Activated T-cell treated with anti-CD3 and anti-CD28 coated beads, Interleukin-2, amount 50 U/mL, for 1 hour (primary cell): ENCODE data around the gene PRKN.

Experiments used
- DNase-seq: peaks from one replicate; pipeline ENCODE4 v3.0.0-alpha.2; 2020

Gene PRKN

DNA sequence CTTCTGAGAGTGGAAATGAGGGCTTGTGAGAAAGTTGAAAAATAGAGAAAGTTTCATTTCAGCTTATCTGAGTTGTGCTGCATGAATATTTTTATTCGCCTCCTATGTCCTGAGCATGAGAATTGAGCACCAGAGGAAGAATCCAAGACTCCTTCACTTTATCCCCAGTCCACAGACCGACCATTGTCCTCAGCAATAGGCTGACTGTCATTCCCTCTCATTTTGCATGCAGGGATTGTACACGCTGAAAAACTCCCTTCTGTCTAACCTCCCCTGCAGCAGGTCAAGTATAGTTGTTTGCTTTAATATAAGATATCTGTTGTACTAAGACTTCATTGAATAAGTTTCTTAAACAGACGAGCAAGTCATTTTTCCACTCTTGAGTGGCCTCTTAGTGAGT, 437.6 kb downstream of the PRKN start:
- DNase-seq, result no peak

DNA sequence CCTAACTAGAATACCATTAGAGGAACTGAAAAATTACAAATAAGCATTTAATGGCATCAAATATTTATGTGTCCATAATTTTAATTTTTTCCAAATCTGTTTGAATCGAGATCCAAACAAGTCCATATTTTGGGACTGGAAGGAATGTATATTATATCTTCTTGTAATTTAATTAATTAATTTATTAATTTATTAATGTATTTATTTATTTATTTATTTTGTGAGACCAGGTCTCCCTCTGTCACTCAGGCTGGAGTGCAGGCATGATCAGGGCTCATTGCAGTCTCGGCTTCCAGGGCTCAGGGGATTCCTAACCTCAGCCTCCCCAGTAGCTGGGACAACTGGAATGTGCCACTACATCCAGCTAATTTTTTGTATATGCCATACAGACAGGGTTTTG, 453.6 kb downstream of the PRKN start:
- DNase-seq, result no peak

DNA sequence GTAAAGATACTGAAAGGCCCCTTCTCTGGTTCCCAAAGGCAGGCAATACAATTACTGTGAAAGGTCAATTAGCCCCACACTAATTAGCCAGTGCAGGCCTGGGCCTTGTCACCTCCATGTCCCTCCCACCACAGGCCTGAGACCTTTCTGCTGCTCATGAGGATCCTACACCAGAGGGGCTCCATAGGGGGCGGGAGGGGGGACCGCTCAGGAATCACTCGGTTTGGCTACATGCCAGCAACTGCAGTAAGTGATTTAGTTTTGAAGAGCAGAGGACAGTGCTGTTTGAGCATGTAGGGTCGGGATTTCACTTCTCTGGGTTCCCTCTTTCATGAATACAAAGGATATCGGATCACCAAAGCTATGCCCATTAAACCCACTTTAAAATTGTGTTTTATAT, 455.6 kb downstream of the PRKN start:
- DNase-seq, result no peak

DNA sequence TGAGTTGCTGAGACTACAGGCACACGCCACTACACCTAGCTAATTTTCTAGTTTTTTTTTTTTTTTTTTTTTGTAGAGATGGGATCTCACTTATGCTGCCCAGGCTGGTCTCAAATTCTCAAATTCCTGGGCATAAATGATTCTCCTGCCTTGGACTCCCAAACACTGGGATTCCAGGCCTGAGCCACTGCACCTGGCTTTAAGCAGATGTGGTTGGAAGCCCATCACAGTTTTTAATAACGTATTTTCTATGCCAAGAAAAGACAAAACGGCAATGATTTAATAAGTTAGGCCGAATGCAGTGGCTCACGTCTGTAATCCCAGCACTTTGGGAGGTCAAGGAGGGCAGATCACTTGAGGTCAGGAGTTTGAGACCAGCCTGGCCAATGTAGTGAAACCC, 456.6 kb downstream of the PRKN start:
- DNase-seq, result no peak

DNA sequence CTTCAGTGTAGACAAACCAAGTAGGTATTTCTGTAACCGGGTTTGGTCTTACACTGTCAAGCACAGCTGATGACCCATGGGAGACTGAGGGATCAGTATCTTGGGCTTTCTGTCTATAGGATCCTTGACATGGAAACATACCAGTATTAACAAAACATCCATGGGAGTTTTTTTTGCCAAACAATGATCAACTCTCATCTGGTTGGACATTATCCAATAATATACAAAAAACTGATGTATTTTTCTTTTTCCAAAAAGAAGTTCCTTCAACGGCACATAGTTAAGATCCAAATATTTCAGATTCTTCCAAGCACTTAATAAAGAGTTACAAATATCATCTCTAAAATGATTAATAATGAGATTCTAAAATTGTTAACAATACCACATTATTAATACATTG, 459.9 kb downstream of the PRKN start:
- no peak for DNase-seq

DNA sequence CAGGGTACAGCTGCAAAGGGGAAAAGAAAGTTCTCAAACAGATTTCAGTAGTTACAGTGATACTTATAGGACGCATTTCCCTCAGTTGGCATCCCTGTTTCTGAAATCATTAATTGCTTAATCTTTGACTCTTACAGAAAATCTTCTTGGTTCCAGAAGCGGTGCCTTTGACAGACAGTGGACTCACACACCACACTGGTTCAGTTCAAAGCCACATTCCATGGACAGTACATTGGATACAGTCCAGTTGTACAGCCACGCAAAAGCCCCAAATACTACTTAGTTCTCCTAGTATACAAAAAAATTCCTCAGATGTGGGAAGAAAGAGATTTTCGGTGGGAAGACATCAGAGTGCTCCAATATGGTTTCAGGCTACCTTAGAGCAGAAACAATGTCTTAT, 460.4 kb downstream of the PRKN start:
- no peak for DNase-seq

DNA sequence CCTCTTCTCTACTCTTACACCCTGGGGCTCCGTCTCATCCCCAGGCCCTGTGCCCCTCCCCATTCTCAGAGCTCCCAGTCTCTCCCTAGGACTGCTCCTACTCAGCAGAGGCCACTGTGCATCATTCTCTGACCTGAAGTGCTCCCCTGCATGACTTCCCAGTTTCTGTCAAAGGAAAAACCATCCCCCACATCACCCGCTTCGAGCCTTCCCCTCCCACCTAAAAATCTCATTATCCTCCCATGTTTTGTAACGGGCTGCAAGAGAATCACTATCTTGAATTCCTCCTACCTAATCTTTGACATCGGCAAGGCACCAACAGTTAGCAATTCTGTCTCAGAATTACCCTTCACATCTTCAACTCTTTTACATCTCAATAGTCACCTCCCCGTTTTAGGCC, 463.0 kb downstream of the PRKN start:
- no peak for DNase-seq

DNA sequence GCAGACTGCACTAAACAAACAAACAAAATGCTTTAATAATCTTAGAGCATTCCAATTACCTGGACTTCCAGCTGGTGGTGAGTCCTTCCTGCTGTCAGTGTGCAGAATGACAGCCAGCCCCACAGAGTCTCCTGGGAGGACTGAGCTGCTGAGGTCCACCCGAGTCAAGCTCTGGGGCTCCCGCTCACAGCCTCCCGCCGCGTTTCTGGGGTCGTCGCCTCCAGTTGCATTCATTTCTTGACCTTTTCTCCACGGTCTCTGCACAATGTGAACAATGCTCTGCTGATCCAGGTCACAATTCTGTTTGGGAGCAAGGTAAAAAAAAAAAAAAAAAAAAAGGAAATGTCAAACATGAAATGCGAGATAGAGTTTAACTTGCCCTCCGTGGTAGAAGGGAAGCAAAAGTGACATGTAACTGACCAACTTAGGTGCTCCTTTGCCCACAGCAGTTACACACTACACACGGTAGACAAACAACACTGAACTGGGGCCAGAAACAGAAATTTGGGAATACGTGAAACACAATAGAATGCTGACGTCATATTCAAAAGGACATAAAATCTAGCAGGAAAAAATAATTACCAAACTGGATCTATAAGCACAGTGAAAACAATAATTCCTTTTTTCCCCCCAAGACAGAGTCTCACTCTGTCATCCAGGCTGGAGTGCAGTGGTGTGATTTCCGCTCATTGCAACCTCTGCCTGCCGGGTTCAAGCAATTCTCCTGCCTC, 464.9 kb downstream of the PRKN start:
- DNase-seq, result no peak

DNA sequence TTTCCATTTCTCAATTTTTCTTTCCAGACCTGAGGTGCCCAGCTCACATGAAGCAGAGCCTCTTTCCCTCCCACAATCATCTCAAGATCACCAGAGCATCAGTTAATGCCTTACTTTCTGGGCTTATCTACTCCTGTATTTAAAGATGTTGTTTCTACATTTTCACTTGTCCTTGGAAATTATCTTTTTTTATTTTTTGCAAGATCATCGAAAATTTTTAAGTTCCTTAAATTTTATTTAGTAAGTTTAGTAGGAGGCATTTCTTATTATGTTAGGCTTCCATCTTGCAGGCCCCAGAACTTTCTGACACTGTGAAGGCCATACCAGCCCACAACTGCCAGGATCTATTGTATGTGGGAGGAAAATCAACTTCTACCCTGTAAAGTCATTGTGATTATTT, 466.0 kb downstream of the PRKN start:
- DNase-seq, result no peak

DNA sequence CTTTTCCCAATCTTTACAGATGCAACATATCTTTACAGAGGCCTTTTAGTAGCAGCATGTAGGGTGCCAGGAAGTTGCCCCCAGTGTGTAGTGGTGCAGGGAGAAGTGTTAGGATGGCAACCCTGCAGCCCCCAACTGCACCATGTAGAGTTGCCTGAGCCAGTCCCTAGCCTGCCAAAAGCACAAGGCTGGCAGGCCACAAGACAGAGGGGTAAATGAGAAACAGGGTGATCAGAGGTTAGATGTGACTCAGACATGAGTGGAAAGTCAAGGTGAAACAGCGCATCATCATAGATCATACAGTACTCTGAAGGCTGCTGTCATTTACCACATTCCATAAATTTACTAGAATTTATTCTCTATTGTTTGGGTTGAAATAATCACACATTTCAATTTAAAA, 467.5 kb downstream of the PRKN start:
- DNase-seq, result no peak

DNA sequence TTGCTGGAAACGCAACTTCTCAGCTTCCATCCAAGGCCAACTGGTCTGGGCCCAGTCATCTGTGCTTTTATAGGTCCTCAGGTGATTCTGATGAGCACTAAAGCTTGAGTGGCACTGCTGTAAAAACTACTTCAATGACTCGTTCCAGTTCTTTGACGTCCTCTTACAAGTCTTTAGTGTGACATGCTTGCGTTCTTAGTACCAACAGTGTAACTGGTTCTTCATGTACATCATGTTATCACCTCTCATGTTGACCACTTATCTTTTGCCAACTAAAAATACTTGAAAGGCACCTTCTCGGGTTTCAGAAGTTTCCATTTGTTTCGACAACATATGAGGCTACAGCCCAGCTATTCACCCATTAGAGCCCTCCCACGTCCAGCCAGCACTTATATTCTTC, 468.9 kb downstream of the PRKN start:
- no peak for DNase-seq

DNA sequence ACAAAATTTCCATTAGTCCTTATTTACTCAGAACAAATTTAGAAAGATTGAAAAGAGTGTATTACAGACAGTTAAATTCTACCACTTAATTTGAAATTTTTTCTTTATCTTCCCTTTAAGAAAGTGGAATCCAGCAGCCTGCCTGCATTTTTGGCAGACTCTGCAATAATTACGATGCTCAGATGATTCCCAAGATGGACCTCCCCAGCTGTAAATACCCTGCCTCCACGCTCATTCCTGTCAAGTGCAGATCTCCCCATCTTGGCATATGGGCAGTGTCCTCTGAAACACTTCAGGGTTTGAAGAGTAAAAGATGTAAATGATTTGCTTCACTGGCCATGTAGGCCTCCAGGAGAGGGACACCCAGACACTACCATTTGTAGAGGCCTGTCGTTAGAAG, 471.2 kb downstream of the PRKN start:
- DNase-seq, result no peak

DNA sequence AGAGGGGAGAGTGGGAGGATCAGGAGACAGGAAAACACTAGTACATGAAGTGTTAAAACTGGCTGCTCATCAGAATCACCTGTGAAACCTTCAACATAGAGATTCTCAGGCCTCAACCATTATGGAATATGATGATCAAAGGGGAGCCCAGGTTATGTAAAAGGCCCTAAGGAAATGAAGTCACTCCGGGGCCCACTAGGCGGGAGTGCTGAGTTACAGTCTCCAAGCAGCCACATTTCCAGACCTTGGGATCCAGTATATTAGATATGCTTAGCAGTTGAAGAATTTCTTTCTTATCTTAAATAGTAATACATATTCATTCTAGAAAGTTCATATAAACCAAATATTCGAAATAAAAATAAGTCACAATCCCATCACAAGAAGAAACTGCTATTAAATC, 476.3 kb downstream of the PRKN start:
- no peak for DNase-seq

DNA sequence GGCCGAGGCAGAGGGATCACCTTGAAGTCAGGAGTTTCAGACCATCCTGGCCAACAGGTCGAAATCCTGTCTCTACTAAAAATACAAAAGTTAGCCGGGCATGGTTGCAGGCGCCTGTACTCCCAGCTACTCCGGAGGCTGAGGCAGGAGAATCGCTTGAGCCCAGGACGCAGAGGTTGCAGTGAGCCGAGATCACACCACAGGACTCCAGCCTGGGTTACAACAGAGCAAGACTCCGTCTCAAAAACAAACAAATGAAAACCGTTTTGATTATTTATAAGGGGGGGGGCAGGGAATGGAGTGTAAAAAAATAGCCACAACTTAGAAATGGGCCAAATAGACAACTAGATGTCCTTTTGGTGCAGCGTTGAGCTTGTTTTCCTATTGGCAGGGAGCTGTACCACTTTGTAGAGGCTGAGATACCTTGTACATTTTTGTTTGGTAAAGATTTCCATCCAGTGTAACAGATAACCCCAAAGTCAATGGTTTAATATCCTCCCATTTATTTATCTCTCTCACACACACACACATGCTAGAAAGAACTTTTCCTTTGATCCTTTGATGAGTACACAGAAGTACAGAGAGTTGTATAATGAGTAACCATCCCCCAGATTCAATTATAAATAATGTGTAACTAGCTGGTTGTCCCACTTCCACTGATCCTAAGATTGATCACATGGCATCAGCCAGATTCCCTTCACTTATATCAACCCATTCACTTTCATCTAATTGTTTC, 477.5 kb downstream of the PRKN start:
- no peak for DNase-seq

DNA sequence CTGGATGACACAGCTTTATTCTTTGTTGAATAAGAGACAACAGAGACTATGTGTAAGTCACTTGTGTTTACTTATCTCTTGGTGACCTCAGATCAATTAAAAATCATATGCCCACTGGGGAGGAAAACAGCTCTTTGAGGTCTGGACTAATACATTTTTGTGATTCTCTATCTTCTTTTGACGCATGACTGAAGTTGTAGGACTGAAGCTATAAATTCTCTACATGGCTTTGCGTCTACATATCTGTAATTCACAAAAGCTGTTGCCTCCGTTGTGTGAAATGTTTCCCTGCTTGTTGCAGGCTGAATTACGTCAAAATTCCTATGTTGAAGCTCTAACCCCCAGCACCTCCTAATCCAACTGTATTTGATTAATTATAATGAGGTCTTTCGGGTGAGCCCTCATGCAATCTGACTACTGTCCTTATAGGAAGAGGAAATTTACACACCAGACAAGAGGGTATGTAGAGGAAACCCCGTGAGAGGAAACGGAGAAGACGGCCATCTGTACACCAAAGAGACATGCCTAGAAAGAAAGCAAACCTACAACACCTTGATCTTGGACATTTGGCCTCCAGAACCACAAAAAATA, 481.6 kb downstream of the PRKN start:
- DNase-seq, result no peak

DNA sequence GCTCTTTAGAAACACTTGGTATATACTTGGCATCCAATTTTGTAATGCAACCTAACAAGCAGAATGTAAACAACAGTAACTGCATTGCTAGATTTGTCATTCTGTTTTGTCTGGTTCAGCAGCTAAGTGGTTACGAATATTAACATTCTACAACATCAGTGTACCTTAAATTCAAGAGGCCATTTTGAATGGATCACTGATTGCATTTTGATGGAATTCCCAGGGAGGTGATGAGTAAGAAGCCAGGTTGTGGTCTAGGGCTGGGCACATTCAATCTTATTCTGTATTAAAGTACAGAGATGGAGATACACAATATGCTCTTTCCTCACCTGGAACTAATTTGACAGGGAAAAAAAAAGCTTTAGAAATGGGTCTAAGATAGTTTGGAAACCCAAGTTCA, 483.5 kb downstream of the PRKN start:
- no peak for DNase-seq

DNA sequence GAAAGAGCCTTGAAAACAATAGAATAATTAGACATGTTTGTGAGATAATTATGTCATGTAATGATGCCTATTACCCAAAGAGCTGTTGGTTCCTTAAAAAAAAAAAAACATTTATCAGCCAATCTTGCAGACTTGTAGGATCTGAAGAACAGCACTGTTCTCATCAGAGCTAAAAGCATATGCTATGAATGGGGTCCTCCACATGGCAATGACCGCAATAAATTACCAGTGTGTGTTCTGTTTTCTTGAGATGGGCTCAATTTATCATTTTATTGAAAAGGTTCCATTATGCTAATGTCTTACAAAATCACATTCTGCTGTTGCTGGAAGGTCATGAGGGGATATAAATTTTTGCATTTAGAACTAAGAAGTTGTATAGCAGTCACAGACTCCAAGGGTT, 484.7 kb downstream of the PRKN start:
- no peak for DNase-seq

DNA sequence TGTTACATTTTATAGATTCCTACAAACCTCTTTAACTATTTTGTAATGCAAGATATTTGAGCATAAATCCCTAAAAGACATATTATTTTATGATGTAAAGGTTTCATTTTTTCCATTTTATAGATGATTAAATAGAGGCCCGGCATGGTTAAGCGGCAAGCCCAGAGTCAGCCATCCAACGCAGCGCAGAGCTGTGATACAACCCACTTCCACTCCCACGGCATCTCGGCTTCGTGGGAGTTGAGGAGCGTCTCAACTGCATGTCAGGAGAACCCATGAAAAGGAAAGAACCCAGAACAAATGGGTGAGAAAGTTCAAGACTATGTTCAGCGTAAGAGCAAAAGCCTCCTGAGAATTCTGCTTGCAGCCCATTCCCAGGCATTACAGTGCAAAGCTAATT, 488.2 kb downstream of the PRKN start:
- no peak for DNase-seq

DNA sequence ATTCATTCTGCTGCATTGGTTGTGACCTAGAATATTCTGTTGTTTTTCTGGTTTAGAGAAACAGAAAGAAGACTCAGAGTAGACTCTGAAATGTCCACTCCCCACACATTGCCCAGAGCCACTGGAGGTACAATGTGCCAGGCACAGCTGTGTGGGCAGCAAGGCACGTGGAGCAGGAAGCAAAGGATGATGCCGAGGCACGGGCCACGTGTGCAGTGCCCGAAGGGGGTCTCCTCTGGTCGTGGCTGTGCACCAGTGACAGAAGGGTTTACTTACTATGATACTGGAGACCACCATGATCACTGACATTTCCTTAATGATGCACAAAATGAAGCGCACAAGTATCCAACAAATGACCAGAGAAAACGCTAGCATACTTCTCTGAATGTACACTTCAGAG, 488.9 kb downstream of the PRKN start:
- no peak for DNase-seq

DNA sequence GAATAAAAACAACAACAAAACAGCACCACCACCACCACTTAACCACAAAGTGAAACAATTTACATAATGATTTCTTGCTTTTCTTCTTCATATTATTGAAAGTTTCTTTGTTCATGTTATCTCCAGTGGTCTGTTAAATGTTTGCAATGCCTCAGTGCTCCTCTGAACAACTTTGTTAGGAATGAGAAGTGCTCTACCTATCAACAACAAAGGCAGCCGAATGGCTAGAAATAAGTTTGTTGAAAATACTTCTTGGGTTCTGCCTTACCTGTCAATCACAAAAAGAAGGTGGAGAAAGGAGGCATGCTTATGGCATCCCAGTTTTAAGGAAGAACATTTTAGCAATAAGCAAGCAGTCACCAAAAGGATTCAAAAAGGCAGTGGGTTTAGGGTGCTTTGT, 490.2 kb downstream of the PRKN start:
- no peak for DNase-seq

DNA sequence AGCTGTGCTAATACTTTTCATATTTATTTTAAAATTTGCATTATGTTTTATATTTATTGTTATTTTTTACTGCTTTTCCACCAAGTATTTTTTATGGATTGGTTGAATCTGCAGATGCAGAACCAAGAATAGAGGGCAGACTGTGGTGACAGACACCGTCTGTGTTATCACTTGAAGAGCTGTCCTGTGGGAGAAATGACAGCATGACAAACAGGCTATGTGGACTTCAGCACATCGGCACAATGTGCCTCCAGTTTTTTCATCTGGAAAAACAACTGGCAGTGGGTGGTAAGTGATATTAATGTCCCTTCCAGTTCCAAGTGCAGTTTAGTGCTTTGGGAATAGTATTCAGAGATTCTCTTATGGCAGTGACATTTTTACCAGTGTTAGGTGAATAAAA, 492.9 kb downstream of the PRKN start:
- DNase-seq, result no peak

DNA sequence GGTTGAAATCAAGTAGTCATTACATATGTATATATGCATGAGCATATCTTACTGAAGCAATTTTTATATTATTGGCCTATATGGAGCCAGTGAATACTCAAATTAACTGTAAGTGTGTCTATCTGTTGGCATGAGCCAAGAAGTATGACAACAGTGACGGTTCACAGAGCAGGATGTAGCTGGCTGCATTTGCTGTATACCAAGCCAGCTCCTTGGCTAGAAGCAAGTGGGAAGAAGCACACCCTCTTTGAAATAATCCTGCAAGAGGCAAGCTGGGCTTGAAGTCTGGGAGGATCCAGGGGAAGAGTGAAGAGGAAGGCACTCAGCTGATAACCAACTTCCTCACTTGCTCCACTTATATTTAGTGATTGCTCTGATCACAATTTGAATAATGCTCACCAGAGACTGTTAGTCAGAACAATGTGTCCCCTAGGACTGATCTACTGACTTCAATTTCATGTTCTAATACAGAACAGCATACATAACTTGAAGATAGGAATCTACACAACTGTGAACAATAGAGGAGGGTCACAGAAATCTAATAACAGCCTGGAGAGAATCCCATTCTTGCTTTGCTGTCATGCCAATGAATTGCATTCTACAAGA, 497.3 kb downstream of the PRKN start:
- DNase-seq, result no peak

DNA sequence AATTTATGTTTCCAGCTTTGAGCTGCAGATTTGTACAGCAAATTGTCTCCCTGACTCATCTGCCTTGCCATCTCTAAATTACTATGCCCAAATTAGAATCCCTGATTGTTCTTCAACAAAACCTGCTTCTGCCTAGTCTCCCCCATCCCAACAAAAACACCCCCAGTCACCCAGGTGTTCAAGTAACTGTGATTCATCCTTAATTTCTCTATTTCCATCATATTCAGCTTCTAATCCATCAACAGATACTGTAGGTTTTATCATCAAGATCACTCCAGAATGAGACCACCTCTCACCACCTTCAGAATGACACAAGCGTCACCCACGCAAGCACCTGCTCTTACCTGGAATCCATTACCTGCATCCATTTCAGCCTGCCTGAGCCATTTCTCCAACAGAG, 498.5 kb downstream of the PRKN start:
- DNase-seq, result no peak

DNA sequence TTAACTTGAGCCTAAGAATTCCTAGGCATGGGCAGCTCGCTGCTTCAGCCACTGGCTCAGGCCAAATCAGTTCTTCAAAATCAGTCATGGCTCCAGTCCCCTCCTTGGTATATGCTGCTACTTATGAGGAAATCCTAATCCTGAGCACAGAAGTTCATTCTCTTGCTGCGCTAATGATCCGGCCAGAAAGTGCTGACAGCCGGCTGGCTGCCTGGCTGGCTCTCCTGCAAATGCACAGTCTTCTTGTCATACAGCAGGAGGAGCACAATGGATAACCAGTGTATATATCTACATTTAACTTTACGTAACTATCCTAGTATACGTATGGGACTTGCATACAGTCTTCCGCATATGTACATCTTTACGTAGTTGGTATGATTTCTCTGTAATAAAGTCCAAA, 500.8 kb downstream of the PRKN start:
- no peak for DNase-seq
